ENCODE data around the gene FOXP3.

GRCh38 chrX:49233887-49234555 is 30.5 kb downstream of the FOXP3 start:
- no peak for TF ChIP-seq RAD21 (IDR thresholded peaks at IDR 0.05 in 1 of 2, conservative IDR thresholded peaks at IDR 0.05 in 1 of 2; ENCODE audit: low read depth in 2 of 2, low read length in 2 of 2)
- no peak for TF ChIP-seq YY1 (IDR thresholded peaks at IDR 0.05; ENCODE audit: low read depth, low read length)
- TF ChIP-seq SP2 (IDR thresholded peaks at IDR 0.05; ENCODE audit: low read length), result no peak
- no peak for TF ChIP-seq FOSL1 (IDR thresholded peaks at IDR 0.05; ENCODE audit: insufficient read depth, low read depth, low read length)
- TF ChIP-seq JUND (IDR thresholded peaks at IDR 0.05; ENCODE audit: low read length), result no peak
- TF ChIP-seq CTCF (IDR thresholded peaks at IDR 0.05; ENCODE audit: control extremely low read depth in 1 of 3, insufficient read depth in 1 of 3, low read depth in 1 of 3, low read length in 3 of 3), result no peak
- TF ChIP-seq ASH2L (IDR thresholded peaks at IDR 0.05; ENCODE audit: low read length), result no peak
- no peak for TF ChIP-seq KDM1A (IDR thresholded peaks at IDR 0.05; ENCODE audit: borderline replicate concordance, low read length)
- no peak for TF ChIP-seq EP300 (IDR thresholded peaks at IDR 0.05; ENCODE audit: borderline replicate concordance in 1 of 2, low read depth in 2 of 2, low read length in 2 of 2)
- no peak for TF ChIP-seq EZH2 (IDR thresholded peaks at IDR 0.05; ENCODE audit: low read depth, low read length, severe bottlenecking)
- TF ChIP-seq CEBPB (IDR thresholded peaks at IDR 0.05; ENCODE audit: low read depth, low read length), result no peak

All from H1 (cell line).